ENCODE measurements around the gene RPRD1B.
"Not testable (repeated sequence)": the region's sequence is repeated elsewhere in the genome, so short reads cannot be mapped to it uniquely, and the experiment has no call there.

RPRD1B gene

GRCh38 chr20:38104285-38104684, 70.7 kb downstream of the RPRD1B start:
- DNase-seq (ENCODE audit: low spot score) = no peak

GRCh38 chr20:38106461-38106860, 72.9 kb downstream of the RPRD1B start:
- DNase-seq (ENCODE audit: low spot score) = no peak

DNA sequence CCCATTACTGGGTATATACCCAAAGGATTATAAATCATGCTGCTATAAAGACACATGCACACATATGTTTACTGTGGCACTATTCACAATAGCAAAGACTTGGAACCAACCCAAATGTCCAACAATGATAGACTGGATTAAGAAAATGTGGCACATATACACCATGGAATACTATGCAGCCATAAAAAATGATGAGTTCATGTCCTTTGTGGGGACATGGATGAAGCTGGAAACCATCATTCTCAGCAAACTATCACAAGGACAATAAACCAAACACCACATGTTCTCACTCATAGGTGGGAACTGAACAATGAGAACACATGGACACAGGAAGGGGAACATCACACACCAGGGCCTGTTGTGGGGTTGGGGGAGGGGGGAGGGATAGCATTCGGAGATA, 73.8 kb downstream of the RPRD1B start:
- not testable (repeated sequence) for DNase-seq (ENCODE audit: low spot score)

GRCh38 chr20:38107916-38108315, 74.4 kb downstream of the RPRD1B start:
- DNase-seq (ENCODE audit: low spot score) = not testable (repeated sequence)

DNA sequence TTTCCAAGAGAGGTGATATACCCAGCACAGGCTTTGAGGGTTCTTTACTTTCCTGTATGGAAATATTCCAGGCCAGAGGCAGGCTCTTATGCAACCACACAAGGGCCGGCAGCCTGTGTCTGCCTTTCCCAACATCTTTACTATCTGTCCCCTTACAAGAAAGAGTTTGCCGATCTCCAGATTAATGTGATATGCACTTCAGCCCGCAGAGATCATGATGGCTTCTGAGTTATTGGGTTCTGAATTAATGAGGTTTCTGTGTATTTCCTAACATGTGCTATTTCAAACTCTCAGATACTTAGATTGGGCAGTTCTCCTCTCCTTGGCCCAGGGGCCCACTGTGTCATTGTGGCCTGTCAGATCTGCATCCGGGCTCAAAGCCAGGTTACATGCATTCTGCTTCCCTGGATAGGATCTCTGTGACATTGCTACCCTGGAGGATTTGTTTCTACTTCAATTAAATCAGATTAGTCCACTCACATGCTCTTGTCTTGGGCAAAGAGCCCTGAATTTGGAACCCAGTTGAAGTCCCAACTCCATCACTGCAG, 75.0 kb downstream of the RPRD1B start:
- no peak for DNase-seq (ENCODE audit: low spot score)

- DNase-seq (ENCODE audit: low spot score) = no peak
These were observed 75.5 kb downstream of the RPRD1B start for GRCh38 chr20:38108986-38109541.

DNA sequence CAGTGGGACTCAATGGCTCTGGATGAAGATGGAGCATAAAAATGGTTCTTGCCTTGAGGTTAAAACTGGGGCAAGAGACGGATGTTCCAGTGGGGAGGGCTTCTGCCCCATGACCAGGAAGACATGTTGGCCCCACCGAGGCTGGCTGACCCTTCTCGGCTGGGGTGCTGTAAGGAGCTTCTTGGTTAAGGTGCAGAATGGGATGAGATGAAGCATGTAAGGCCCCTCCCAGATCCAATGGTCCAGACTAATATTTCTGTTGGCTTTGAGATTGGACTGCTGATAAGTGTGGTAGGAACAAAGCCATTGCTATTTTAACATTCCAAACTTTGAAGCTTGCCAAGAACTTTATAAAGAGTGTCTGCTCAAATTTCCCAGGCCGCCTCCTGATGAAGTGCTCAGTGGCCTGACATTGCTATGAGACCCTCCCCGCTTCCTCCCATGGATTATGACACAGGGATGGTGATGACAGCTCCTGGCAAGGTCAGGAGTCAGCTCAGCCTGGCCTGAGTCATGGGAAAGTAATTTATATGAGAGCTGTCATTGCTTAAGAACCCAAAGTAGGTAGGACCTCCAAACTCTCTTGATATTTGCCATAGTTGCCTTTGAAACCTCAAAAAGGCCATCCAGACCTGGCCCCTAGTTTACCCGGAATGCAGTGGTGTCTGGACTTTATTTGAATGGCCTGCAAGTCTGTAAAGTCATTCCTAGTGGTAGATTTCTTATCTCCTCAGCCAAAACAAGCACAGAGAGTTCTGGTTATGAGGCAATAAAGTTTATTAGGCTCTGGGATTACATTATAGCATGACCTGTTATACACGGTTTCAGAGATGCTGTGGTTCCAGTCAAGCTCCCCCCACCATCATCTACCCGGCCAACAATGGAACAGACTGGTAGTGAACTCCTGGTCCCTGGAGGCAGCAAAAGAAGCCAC, 76.3 kb downstream of the RPRD1B start:
- DNase-seq (ENCODE audit: low spot score) = no peak

GRCh38 chr20:38110525-38111178, 77.1 kb downstream of the RPRD1B start:
- no peak for DNase-seq (ENCODE audit: low spot score)

DNA sequence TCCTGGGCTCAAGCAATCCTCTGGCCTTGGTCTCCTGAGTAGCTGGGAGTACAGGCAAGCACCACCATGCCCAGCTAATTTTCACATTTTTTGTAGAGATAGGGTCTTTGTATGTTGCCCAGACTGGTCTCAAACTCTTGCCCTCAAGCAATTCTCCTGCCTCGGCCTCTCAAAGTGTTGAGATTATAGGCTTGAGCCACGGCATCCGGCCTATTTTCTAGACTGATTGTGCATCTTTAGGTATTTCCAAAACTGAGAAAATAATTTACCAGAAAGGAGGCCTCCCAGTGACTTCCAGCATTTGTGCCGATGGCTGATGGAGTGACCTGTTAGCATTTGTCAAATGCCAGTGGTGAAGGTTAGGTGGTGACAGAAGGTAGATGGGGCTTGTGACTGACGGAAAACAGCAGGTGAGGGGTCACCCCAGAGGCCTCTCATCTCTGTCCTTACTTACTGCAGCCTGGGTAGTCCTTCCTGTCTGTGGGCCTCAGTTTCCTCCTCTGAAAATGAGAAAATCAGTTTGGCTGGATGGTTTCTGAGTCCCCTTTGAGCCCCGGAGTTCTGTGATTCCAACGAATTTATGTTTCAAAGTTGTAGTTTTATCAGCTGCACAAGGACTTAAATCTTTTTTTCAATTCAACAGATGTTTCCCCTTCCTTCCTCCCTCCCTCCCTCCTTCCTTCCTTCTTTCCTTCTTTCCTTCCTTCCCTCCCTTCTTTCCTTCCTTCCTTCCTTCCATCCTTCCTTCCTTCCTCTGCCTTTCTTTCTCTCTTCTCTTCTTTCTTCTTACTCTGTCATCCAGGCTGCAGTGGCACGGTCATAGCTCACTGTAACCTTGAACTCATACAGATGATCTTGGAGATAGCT, 78.1 kb downstream of the RPRD1B start:
- no peak for DNase-seq (ENCODE audit: low spot score)

GRCh38 chr20:38112261-38112929, 78.8 kb downstream of the RPRD1B start:
- DNase-seq (ENCODE audit: low spot score) = no peak

- no peak for DNase-seq (ENCODE audit: low spot score)
These were observed 79.4 kb downstream of the RPRD1B start for GRCh38 chr20:38112930-38113294.

GRCh38 chr20:38113401-38114325, 80.1 kb downstream of the RPRD1B start:
- DNase-seq (ENCODE audit: low spot score) = no peak

GRCh38 chr20:38114353-38114791, 80.8 kb downstream of the RPRD1B start:
- no peak for DNase-seq (ENCODE audit: low spot score)

DNA sequence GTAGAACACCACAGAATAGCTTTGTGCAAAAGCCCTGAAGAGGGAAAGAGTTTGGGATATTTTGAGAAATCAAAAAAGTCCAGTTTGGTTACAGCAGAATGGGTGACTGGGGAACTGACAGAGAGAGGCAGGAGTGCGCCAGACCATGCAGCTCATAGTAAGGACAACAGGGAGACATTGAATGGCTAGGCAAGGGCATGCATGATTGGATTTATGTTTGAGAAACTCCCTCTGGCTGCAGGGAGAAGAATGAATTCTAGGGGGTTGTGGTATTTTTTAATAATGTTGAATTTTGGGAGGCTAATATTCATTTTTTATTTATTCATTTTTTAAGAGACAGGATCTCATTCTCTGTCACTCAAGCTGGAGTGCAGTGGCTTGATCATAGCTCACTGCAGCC, 81.7 kb downstream of the RPRD1B start:
- DNase-seq (ENCODE audit: low spot score) = no peak

DNA sequence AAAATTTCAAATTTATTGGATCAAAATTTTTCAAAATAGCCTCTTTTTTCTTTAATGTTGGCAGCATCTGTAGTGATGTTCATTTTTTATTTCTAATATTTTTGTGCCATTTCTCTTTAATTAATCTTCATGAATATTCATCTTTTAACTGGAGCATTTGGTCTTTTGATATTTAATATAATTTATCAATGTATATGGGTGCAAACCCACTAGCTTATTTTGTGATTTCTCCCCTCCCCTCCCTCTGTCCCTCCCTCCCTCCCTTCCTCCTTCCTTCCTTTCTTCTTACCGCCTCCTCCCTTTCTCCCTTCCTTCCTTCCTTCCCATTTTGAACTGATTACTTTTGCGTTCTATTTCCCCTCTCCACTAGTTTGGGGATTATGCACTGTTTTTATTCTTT, 82.3 kb downstream of the RPRD1B start:
- DNase-seq (ENCODE audit: low spot score) = no peak

GRCh38 chr20:38116409-38117165, 83.0 kb downstream of the RPRD1B start:
- no peak for DNase-seq (ENCODE audit: low spot score)

GRCh38 chr20:38117205-38117604, 83.7 kb downstream of the RPRD1B start:
- no peak for DNase-seq (ENCODE audit: low spot score)

- DNase-seq (ENCODE audit: low spot score) = no peak
These were observed 84.1 kb downstream of the RPRD1B start for GRCh38 chr20:38117635-38118034.

DNA sequence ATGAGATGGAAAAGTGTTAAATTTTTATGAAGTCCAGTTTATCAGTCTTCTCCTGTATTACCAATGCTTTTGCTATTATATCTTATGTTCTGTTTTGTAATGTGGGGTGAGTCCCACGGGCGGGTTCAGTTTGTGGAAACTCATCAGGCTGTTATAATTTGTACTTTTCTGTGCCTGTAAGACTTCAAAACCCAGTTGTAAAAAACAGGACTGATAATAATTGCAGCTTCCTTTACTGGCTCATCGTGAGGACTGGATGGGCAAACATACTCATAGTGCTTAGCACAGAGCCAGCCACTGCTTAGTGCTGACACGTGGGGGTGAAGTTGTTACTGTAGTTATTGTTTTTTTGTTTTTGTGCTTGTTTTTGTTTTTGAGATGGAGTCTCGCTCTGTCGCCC, 85.9 kb downstream of the RPRD1B start:
- no peak for DNase-seq (ENCODE audit: low spot score)
